ENCODE measurements around the gene TBXAS1.

Gene TBXAS1

GRCh38 chr7:139893999-139894398 lies 64.9 kb downstream of the TBXAS1 start:
- TF ChIP-seq, protein P1, sequence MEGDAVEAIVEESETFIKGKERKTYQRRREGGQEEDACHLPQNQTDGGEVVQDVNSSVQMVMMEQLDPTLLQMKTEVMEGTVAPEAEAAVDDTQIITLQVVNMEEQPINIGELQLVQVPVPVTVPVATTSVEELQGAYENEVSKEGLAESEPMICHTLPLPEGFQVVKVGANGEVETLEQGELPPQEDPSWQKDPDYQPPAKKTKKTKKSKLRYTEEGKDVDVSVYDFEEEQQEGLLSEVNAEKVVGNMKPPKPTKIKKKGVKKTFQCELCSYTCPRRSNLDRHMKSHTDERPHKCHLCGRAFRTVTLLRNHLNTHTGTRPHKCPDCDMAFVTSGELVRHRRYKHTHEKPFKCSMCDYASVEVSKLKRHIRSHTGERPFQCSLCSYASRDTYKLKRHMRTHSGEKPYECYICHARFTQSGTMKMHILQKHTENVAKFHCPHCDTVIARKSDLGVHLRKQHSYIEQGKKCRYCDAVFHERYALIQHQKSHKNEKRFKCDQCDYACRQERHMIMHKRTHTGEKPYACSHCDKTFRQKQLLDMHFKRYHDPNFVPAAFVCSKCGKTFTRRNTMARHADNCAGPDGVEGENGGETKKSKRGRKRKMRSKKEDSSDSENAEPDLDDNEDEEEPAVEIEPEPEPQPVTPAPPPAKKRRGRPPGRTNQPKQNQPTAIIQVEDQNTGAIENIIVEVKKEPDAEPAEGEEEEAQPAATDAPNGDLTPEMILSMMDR (IDR thresholded peaks at IDR 0.05; ENCODE audit: control extremely low read depth, extremely low read depth, low read depth, missing control alignments) = no peak
- POLR2A ChIA-PET = no interaction called here
- CTCF ChIA-PET = interaction anchor here (0.6 to 2.4 kb wide), 5 partner anchors 12 to 248 kb away, joined by 3 to 7 read pairs (median 6); no protein-coding TSS in a partner anchor
- peak; percentile 37 for DNase-seq (ENCODE audit: extremely low spot score)

DNA sequence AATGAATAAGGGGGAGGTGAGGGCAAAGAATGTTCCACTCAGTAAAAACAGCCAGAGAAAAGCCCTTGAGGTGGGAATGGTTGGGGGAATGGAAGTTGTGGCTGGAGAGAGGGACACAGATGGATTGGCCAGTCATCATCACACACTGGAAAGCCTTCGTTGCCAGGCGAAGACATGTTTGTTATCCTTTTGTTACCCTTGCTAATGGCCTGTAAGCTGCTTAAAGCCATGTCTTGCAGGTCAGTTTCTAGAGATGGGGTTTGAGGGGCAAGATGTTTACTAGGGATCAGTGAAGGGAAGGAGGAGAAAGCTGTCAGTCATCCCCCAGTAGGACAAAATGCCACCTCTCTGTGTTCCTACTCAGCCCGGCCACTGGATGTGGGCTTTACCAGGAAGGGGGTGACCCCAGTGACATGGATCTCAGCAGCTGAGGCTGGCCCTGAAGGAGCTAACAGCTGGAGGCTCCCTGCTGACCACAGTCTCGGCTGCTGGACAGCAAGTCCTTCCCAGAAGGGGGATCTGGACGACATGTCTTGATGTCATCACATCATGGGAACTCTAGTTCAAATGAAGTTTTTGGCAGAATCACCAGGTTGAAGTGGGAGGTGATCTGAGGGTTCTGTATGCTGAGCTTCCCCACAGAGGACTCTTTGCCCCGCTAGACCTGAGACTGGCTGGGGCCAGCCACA lies 66.2 kb downstream of the TBXAS1 start:
- no peak for DNase-seq (ENCODE audit: extremely low spot score)
- CTCF ChIA-PET = interaction anchor here (0.8 to 1.0 kb wide), 2 partner anchors 16 to 131 kb away, joined by 3 read pairs; no protein-coding TSS in a partner anchor

GRCh38 chr7:139896288-139896687 lies 67.2 kb downstream of the TBXAS1 start:
- CTCF ChIA-PET = no interaction called here
- DNase-seq (ENCODE audit: extremely low spot score) = no peak
- TF ChIP-seq, protein P1 (IDR thresholded peaks at IDR 0.05; ENCODE audit: control extremely low read depth, extremely low read depth, low read depth, missing control alignments) = no peak
- POLR2A ChIA-PET = no interaction called here

More for the DNA sequence above, 66.2 kb downstream of the TBXAS1 start:
- TF ChIP-seq, protein P1 (IDR thresholded peaks at IDR 0.05; ENCODE audit: control extremely low read depth, extremely low read depth, low read depth, missing control alignments) = no peak
- POLR2A ChIA-PET = no interaction called here

GRCh38 chr7:139896831-139897230 lies 67.8 kb downstream of the TBXAS1 start:
- no peak for DNase-seq (ENCODE audit: extremely low spot score)
- POLR2A ChIA-PET = no interaction called here
- CTCF ChIA-PET = no interaction called here
- TF ChIP-seq, protein P1 (IDR thresholded peaks at IDR 0.05; ENCODE audit: control extremely low read depth, extremely low read depth, low read depth, missing control alignments) = no peak

- DNase-seq (ENCODE audit: extremely low spot score) = no peak
- POLR2A ChIA-PET = no interaction called here
- TF ChIP-seq, protein P1 (IDR thresholded peaks at IDR 0.05; ENCODE audit: control extremely low read depth, extremely low read depth, low read depth, missing control alignments) = no peak
- CTCF ChIA-PET = interaction anchor here (1.9 to 2.0 kb wide), 2 partner anchors 17 to 74 kb away, joined by 4 read pairs; no protein-coding TSS in a partner anchor
These were observed 68.5 kb downstream of the TBXAS1 start for GRCh38 chr7:139897422-139898090.

DNA sequence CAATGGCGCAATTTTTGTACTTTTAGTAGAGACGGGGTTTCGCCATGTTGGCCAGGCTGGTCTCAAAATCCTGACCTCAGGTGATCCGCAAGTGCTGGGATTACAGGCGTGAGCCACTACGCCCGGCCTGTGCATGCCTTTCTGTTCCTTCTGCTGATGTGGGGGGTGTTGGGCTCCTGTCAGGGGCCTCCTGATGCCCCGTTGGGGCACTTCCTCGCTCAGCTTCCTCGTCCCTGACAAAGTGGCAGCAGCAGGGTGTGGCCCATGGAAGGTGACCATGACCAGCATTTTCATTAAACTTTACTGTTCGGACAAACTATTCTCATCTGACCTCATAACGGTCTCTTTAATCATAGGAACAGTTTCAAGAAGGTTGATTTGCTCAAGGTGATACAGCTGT lies 69.4 kb downstream of the TBXAS1 start:
- no peak for DNase-seq (ENCODE audit: extremely low spot score)
- ChIA-PET CTCF (interaction anchor here (1.9 to 2.0 kb wide), 2 partner anchors 16 to 75 kb away, joined by 4 read pairs; no protein-coding TSS in a partner anchor), POLR2A (no interaction called here)
- TF ChIP-seq, protein P1 (IDR thresholded peaks at IDR 0.05; ENCODE audit: control extremely low read depth, extremely low read depth, low read depth, missing control alignments) = no peak
